GM18951 (cell line): ENCODE data around the gene POLR1F.
A peak's percentile ranks its signal among the peaks of the same experiment; 100 is the strongest.

Experiments used
- POLR2A ChIP-seq: IDR thresholded peaks from 4 replicates; pipeline ENCODE4 v1.6.1; 2011; ENCODE audit warnings: mild to moderate bottlenecking; ENCODE audit not compliant: insufficient read length, insufficient read depth; ENCODE audit errors: extremely low read depth
- in situ Hi-C: fragments of 300-500 bp; cut with MboI; formaldehyde crosslinking; loops from one replicate; pipeline ENCODE4 v1.12.0; 2022; ENCODE audit warnings: low sequenced_read_pairs, mixed read lengths, inconsistent platforms; ENCODE audit not compliant: unreplicated experiment

Gene POLR1F

GRCh38 chr7:19708397-19709248 is at the start of gene POLR1F:
Gene POLR1F, minus strand, starts transcription at chr7:19709037. Its CDS starts 21 bp downstream, at chr7:19709016.
- in situ Hi-C loops = no loop called here
- peak; percentile 96 for TF ChIP-seq POLR2A

- TF ChIP-seq POLR2A = no peak
- in situ Hi-C loops = loop anchor here (10.0 to 25.0 kb wide), 2 partner anchors 408 to 550 kb away; no protein-coding TSS in a partner anchor
These were observed 45.8 kb upstream of the POLR1F start for GRCh38 chr7:19754521-19755116.

GRCh38 chr7:19752020-19752419 is 43.2 kb upstream of the POLR1F start:
- in situ Hi-C loops = loop anchor here (10.0 to 25.0 kb wide), 2 partner anchors 410 to 553 kb away; no protein-coding TSS in a partner anchor
- no peak for TF ChIP-seq POLR2A

GRCh38 chr7:19749658-19750057 is 40.8 kb upstream of the POLR1F start:
- TF ChIP-seq POLR2A = no peak
- in situ Hi-C loops = loop anchor here (10.0 to 25.0 kb wide), 3 partner anchors 413 to 845 kb away; no protein-coding TSS in a partner anchor

- in situ Hi-C loops = loop anchor here (10.0 kb wide), 1 partner anchor 847 kb away; no protein-coding TSS in a partner anchor
- no peak for TF ChIP-seq POLR2A
These were observed 39.0 kb upstream of the POLR1F start for GRCh38 chr7:19747740-19748339.

GRCh38 chr7:19744075-19744474 is 35.2 kb upstream of the POLR1F start:
- in situ Hi-C loops = loop anchor here (10.0 kb wide), 1 partner anchor 851 kb away; no protein-coding TSS in a partner anchor
- no peak for TF ChIP-seq POLR2A

- in situ Hi-C loops = no loop called here
- no peak for TF ChIP-seq POLR2A
These were observed 19.9 kb upstream of the POLR1F start for GRCh38 chr7:19728716-19729115.

GRCh38 chr7:19725770-19726169 is 16.9 kb upstream of the POLR1F start:
- TF ChIP-seq POLR2A = no peak
- in situ Hi-C loops = no loop called here

- no peak for TF ChIP-seq POLR2A
- in situ Hi-C loops = loop anchor here (10.0 kb wide), 1 partner anchor 879 kb away; no protein-coding TSS in a partner anchor
These were observed 6.7 kb upstream of the POLR1F start for GRCh38 chr7:19715499-19715898.

- TF ChIP-seq POLR2A = no peak
- in situ Hi-C loops = loop anchor here (10.0 kb wide), 1 partner anchor 881 kb away; no protein-coding TSS in a partner anchor
These were observed 4.8 kb upstream of the POLR1F start for GRCh38 chr7:19713676-19714075.

GRCh38 chr7:19709249-19709578 is 377 bp upstream of the POLR1F start:
- in situ Hi-C loops = no loop called here

GRCh38 chr7:19707240-19707639 is 1.6 kb downstream of the POLR1F start:
- in situ Hi-C loops = no loop called here
- no peak for TF ChIP-seq POLR2A

More at GRCh38 chr7:19709249-19709578, 377 bp upstream of the POLR1F start:
- TF ChIP-seq POLR2A = no peak

- TF ChIP-seq POLR2A = no peak
- in situ Hi-C loops = no loop called here
These were observed 3.2 kb downstream of the POLR1F start for GRCh38 chr7:19705663-19706062.
